Testis (tissue), 3 donors: ENCODE results near the gene LRP1B. TPM values are rescaled to one million over a fixed set of nuclear protein-coding genes. Genes with fewer than 3 reads are reported as not detected.

Experiments used
- DNase-seq: peaks from one replicate; pipeline ENCODE4 v3.0.0-alpha.2; 2019
- H3K27ac ChIP-seq, 2 donors: fragments of 200-600 bp; sonication (generic); one replicate each; pipeline ENCODE4 v1.5.1; 2019
- H3K27me3 ChIP-seq: fragments of 200-600 bp; sonication (generic); one replicate; pipeline ENCODE4 v1.5.1; 2019
- H3K36me3 ChIP-seq: fragments of 200-600 bp; sonication (generic); one replicate; pipeline ENCODE4 v1.5.1; 2017; ENCODE audit warnings: low read depth; ENCODE audit errors: missing control alignments
- H3K4me1 ChIP-seq: fragments of 200-600 bp; sonication (generic); one replicate; pipeline ENCODE4 v1.5.1; 2019
- H3K4me3 ChIP-seq, 2 donors: fragments of 200-600 bp; sonication (generic); one replicate each; pipeline ENCODE4 v1.5.1; 2017 to 2019
- H3K9me3 ChIP-seq: fragments of 200-600 bp; sonication (generic); one replicate; pipeline ENCODE4 v1.5.1; 2017
- CTCF ChIP-seq, 3 experiments: fragments of 450-650 bp in 2 of 3; fragments of 200-600 bp in 1 of 3; sonication (generic) in 1 of 3; IDR thresholded peaks; one replicate each; pipeline ENCODE4 v1.5.1; 2016 to 2019; ENCODE audit warnings: antibody characterized with exemption in 3 of 3, mild to moderate bottlenecking in 2 of 3, moderate library complexity in 1 of 3
- POLR2A ChIP-seq: fragments of 450-650 bp; IDR thresholded peaks from one replicate; pipeline ENCODE4 v1.6.1; 2017; ENCODE audit warnings: antibody characterized with exemption, mild to moderate bottlenecking, moderate library complexity
- WGBS, 2 donors: methylation state at CpG; one replicate each; pipeline ENCODE4 v1.1.5; 2018; 5-methylcytosine and 5-hydroxymethylcytosine counted together
- intact Hi-C: fragments of 100-400 bp; cut with DNase I; formaldehyde crosslinking; loops from one replicate; pipeline ENCODE4 v1.15.1; 2023; ENCODE audit warnings: low total_unique reads
- polyA plus RNA-seq: library from polyadenylated mRNA; stranded (reverse); fragments of 350-450 nt; fragmentation: Illumina TruSeq; extraction: RNeasy Lipid Tissue Mini Kit (QIAGEN cat#74804); gene quantifications from one replicate; pipeline ENCODE4 v1.2.3, GENCODE V29; 2014; ENCODE audit warnings: low read depth, low replicate concordance; ENCODE audit not compliant: insufficient read depth
- total RNA-seq, 2 donors: library from RNA; depleted of rRNA; stranded (reverse); fragments of >200 nt; gene quantifications; one replicate each; pipeline ENCODE4 v1.2.3, GENCODE V29; 2016

The LRP1B gene
- total and polyA plus RNA-seq, 3 donors from 2014 or later: 0.79 to 1.9 (median 0.84) TPM

- Histone ChIP-seq H3K27me3 (no peaks in the 10 kb centered on the region), H3K36me3 (no peaks in the 10 kb centered on the region), H3K4me3 (no peak overlapping the region), H3K4me1 (no peaks in the 10 kb centered on the region), H3K9me3 (no peaks in the 10 kb centered on the region), H3K27ac (no peak overlapping the region)
- TF ChIP-seq CTCF (IDR thresholded peaks at IDR 0.05): no peak
- TF ChIP-seq POLR2A: no peak
- intact Hi-C loops: no loop called here
- no peak for DNase-seq
- WGBS, 2 donors: 91 to 92% methylated on average over 1 of the region's 1 CpG
Measured at GRCh38 chr2:141889788-141890187, 241.0 kb downstream of the LRP1B start.

- WGBS, 2 donors: 65 to 88% methylated on average over 1 of the region's 1 CpG
- Histone ChIP-seq H3K9me3 (no peaks in the 10 kb centered on the region), H3K27me3 (no peaks in the 10 kb centered on the region), H3K36me3 (no peaks in the 10 kb centered on the region), H3K4me3 (no peak overlapping the region), H3K4me1 (no peaks in the 10 kb centered on the region), H3K27ac (no peak overlapping the region)
- TF ChIP-seq POLR2A (no peak), CTCF (IDR thresholded peaks at IDR 0.05) (no peak)
- intact Hi-C loops: no loop called here
- DNase-seq: no peak
Measured at GRCh38 chr2:141888987-141889555, 241.7 kb downstream of the LRP1B start.

DNA sequence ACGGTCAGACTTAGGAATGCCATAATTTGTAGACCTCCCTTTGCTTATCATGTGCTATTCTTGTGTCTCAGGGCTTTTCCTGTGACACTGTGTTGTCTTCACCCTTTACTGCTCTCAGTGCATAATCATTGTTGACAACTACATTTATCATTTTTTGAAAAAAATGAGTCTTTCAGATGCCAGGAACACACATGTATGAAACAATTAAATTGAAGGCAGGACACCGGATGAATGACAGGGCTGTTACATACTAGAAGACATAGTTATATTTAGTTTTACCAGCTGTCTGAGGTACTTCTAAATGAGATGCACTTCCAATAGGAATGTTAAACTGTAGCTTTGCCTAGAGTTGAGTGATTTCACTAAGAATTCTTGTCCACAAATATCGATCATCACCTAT lies 243.5 kb downstream of the LRP1B start:
- no peak for DNase-seq
- H3K4me3 ChIP-seq: no peak overlapping the region
- no peak for TF ChIP-seq CTCF (IDR thresholded peaks at IDR 0.05)
- no peak for TF ChIP-seq POLR2A
- 83 to 84% methylated on average over 3 of the region's 3 CpGs for WGBS, 2 donors
- intact Hi-C loops: no loop called here
- no peaks in the 10 kb centered on the region for H3K27me3 ChIP-seq
- no peaks in the 10 kb centered on the region for H3K9me3 ChIP-seq
- H3K27ac ChIP-seq: no peak overlapping the region
- no peaks in the 10 kb centered on the region for H3K36me3 ChIP-seq
- H3K4me1 ChIP-seq: no peaks in the 10 kb centered on the region

- no peak for DNase-seq
- H3K36me3 ChIP-seq: no peaks in the 10 kb centered on the region
- no peaks in the 10 kb centered on the region for H3K4me1 ChIP-seq
- H3K27me3 ChIP-seq: no peaks in the 10 kb centered on the region
- no peak overlapping the region for H3K27ac ChIP-seq
- no peaks in the 10 kb centered on the region for H3K9me3 ChIP-seq
- intact Hi-C loops: no loop called here
- 85 to 93% methylated on average over 1 of the region's 1 CpG for WGBS, 2 donors
- no peak overlapping the region for H3K4me3 ChIP-seq
- no peak for TF ChIP-seq POLR2A
Measured at GRCh38 chr2:141878016-141878415, 252.8 kb downstream of the LRP1B start.

DNA sequence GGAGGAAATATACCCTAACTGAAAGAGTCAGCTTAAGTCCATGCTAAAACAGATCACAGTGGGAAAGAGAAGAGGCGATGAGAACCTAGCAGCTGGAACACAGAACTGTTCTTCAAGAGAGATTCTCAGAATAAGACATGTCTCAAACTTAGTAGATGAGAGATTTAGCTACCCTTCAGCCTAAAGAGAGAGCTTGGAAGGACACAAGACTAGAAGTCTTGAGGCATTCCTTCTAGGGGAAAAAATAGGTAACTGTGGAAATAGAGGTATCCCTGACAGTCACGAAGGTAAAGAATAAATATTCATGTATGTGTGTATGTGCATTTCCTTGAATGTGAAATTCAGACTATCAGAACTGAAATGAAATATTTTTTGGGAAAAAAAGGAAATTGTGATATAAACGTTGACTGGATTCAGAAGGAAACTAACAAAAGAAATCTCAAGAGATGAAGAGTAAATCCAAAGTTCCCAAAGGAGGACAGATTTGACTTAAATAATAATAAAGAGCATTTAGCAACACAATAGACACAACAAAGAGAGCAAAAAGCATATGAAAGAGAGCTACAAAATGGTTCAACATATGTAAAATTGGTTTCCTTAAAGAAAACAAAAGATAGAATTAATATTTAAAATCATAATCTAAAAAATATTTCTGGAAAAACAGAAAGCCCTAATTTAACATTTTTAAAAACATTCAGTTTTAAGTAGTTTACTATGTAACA lies 258.7 kb downstream of the LRP1B start:
- intact Hi-C loops: no loop called here
- no peak for DNase-seq
- Histone ChIP-seq H3K27me3 (no peaks in the 10 kb centered on the region), H3K4me1 (no peaks in the 10 kb centered on the region), H3K4me3 (no peak overlapping the region), H3K9me3 (no peaks in the 10 kb centered on the region), H3K27ac (no peak overlapping the region), H3K36me3 (no peaks in the 10 kb centered on the region)
- 76 to 80% methylated on average over 3 of the region's 3 CpGs for WGBS, 2 donors
- TF ChIP-seq POLR2A (no peak), CTCF (IDR thresholded peaks at IDR 0.05) (no peak)
